NOMO-1 treated with dmso at 0.1 percent for 144 hours (cell line): Measurements from ENCODE around the gene USP46.

ENCODE experiments used
- DNase-seq: peaks from one replicate; lab custom pipeline; 2025; ENCODE audit not compliant: unreplicated experiment; lab: John Stamatoyannopoulos, UW

Gene USP46

GRCh38 chr4:52576961-52577623 lies 82.0 kb downstream of the USP46 start:
- no peak for DNase-seq

DNA sequence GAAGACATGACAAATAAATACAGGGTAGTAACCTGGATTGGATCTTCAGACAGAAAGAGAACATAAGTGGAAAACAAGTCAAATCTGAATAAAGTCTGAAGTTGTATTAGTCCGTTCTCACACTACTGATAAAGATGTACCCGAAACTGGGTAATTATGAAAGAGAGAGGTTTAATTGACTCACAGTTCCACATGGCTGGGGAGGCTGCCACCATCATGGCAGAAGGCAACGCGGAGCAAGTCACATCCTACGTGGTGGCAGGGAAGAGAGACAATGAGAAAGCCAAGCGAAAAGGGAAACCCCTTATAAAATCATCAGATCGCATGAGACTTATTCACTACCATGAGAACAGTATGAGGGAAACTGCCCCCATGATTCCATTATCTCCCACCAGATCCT lies 82.8 kb downstream of the USP46 start:
- no peak for DNase-seq

DNA sequence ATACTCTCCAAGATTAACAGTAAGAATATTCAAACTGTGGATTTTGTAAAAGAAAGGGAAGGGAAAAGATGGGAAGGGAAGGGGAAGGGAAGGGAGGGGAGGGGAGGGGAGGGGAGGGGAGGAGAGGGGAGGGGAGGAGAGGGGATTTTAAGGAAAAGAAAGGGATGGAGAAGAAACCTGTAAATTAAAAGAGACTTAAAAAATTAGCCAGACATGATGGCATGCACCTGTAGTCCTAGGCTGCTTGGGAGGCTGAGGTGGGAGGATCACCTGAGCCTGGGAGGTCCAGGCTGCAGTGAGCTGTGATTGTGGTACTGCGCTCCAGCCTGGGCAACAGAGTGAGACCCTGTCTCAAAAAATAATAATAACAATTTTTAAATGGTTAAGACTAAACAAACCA lies 83.7 kb downstream of the USP46 start:
- DNase-seq, result no peak

DNA sequence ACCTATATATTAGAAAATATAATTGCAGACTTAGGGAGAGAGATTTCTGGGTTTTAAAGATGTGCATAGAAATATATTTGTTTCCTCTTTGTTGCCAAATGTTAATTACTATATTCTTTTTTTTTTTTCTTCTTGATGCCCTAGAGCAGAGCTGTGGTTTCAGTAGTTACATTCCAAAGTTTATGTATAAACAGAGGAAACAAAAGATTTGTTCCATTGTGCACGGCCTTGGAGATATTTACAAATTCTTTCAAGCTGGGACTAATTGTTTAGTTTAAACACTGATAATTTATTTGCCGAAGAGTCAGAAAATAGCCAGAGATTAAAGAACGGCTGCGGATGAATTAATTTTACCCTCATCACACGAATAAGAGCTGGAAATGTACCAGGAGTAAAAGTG lies 85.1 kb downstream of the USP46 start:
- DNase-seq, result no peak

GRCh38 chr4:52573551-52573950 lies 85.5 kb downstream of the USP46 start:
- DNase-seq, result no peak

DNA sequence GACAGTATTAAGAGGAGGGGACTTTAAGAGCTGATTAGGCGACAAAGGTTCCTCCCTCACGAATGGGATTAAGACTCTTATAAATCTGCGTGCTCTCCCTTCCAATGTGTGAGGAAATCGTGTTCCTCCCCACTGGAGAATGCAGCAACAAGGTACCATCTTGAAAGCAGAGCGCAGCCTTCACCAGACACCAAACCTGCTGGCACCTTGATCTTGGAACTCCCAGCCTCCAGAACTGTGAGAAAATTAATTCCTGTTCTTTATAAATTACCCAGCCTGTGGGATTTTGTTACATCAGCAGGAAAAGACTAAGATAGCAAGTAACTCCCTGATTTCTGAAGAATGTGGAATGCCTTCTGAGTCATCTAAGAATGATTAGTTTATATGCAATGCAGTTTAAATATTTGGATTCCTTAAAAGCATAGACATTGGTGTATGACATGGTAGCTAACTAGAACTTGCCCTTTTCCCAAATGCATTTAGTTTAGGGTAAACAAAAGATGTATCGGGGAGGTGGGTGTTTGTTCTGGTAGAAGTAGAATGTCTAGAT lies 86.1 kb downstream of the USP46 start:
- no peak for DNase-seq

DNA sequence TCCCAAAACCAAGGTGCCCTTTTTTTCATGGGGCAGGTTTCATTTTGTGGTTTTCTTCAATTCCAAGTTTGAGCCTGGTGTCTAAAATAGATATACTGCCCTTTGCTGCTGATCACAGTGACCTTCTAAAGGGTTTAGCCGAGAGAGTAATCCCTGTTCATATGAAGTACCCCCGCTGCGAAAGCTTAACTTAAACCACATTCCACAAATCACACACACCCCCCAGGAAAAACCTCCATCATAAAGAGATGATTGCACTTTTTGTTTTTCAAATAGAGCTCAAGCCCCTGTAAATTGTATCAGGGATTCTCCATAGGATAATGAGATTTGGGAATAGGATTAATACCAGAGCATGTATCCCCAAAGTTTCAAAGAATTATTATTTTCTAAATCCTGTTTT lies 90.8 kb downstream of the USP46 start:
- no peak for DNase-seq

- no peak for DNase-seq
These were observed 92.7 kb downstream of the USP46 start for GRCh38 chr4:52566136-52567031.

DNA sequence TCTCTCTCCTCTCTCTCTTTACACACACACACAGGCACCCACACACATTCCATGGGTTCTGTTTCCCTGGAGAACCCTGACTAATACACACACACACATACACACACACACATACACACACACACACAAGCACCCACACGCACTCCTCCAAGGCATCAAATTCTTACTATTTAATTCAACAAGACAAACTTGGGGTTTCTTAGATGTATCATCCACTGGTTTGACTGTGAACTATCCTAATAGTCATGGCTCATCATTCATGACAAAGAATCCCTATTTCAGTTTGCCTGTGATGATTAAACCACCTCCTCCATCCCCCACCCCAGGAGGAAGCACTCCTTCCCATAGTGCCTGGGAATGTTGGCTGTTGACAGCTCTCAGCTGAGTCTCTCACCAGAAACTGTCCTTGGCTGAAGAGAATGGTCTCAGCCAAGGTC lies 98.2 kb downstream of the USP46 start:
- no peak for DNase-seq

DNA sequence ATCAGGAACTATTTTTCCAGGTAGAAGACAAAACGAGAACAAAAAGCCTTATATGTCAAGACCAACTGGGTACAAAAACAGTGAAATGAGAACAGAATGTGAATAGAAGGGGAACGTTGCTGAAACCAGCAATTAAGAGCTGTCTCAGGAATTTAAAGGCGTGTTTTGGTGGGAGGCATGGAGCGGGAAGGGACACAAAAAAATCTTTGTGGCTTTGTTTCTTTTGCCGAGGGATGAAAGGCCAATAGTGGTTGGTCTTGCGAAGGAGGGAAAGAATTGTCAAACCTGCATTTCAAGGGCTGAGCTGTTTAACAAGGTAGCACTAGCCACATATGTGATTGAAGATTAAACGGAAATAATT lies 103.8 kb downstream of the USP46 start:
- no peak for DNase-seq

GRCh38 chr4:52554612-52555355 lies 104.3 kb downstream of the USP46 start:
- no peak for DNase-seq

DNA sequence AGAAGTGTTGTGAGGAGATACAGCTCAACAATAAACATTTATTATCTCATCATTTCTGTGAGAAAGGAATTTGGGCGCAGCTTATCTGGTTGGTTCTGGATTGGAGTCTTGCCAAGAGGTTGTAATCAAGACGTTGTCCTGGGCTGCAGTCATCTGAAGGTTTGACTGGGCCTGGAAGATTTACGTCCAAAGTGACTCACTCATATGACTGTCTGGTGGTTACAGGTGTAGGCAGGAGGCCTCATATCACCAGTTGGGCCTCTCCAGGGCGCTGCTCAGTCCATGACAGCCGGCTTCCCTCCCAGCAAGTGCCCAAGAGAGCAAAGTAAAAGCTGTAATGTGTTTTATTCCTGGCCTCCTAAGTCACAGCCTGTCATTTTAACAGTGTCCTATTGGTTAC lies 106.3 kb downstream of the USP46 start:
- DNase-seq, result no peak

GRCh38 chr4:52551487-52551886 lies 107.6 kb downstream of the USP46 start:
- no peak for DNase-seq

DNA sequence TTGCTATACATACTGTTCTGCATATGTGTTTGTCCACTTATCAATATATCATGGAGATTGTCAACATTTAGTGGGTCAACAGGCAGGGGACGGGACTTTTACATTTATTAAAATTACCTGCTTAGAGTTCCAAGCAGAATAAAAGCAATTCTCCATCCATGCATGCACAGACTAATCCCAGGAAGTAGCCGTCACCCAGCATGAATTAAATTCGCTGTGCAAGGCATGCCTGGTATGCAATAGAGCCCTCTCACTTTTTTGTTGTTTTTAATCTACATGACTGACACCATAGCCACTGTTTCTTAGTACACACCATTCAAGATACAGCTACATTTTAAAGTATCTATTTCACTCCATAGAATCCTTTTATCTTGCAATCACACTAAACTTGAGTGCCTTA lies 108.9 kb downstream of the USP46 start:
- DNase-seq, result no peak

- DNase-seq, result no peak
These were observed 110.1 kb downstream of the USP46 start for GRCh38 chr4:52548818-52549570.

DNA sequence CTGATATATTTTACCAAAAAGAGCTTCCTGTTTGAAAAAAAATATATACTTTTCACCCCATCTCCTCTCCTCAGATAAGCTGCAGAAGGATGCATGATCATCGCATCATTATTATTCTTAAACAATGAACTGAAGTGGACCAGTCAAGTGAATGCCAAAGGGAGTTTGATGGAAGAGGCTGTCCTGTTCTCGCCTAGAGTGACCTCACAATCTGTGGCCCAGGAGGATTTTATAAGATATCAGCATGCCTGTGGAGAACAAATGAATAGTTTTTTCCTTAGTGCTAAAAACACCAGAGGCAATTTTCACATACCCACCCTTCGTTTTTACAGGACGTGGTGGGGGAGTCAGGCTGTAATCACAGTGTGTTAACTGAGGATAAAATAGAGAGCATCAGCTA lies 112.7 kb downstream of the USP46 start:
- DNase-seq, result no peak

DNA sequence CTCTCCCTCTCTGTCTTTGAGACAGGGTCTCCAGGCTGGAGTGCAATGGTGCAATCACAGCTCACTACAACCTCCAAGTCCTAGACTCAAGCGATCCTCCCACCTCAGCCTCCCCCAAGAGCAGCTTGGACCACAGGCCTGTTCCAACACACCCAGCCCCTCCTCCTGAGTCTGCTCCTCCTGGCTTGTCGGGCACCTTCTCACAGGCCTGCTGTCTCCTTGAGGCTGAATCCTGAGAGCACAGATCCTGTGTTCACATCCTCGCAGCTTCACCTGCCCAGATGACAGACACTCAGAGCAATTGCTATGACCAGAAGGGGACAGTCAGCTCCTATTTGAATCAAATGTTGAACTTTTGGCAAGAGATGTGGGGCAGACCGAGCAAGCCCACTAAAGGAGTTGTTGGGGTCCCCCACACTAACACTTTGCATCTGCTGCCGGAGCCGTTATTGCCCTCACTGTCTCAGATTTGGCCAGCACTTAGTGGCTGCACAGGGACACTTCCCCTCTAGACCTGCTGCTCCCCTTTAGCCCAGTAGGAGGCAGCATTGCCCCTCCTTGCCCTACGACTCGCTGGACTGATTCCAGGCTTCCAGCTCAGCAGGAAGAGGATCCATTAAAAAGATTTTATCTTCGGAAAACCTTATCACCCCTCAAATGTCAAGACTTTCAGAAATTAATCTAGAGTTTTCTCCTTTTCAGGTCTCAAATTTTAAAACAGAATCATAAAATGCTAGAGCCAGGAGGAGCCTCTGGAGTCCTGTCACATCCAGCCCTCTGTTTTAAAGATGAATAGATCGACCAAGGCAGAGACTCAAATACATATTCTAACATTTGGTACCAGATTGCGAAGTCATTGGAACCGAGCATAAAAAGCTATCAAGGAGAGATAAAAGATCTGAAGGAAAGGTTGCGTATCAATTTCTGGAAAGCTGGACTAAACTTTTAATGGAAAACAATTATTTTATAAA lies 113.7 kb downstream of the USP46 start:
- no peak for DNase-seq
